Stomach smooth muscle (tissue), 2 donors: ENCODE data around the gene LDLRAD4.

Experiments
- H3K27ac ChIP-seq: one replicate; pipeline ENCODE4 v1.7.0; 2013; ENCODE audit warnings: mild to moderate bottlenecking, low read length, inconsistent platforms
- H3K27me3 ChIP-seq, 2 donors: one replicate each; pipeline ENCODE4 v1.7.0; 2013; ENCODE audit warnings: low read length in 2 of 2; ENCODE audit not compliant: insufficient read depth in 2 of 2, control insufficient read depth in 1 of 2
- H3K36me3 ChIP-seq, 2 donors: one replicate each; pipeline ENCODE4 v1.7.0; 2013; ENCODE audit warnings: low read length in 2 of 2; ENCODE audit not compliant: control insufficient read depth in 2 of 2, insufficient read depth in 2 of 2
- H3K4me1 ChIP-seq: one replicate; pipeline ENCODE4 v1.7.0; 2013; ENCODE audit warnings: low read length; ENCODE audit not compliant: control insufficient read depth, insufficient read depth
- H3K4me3 ChIP-seq, 2 donors: one replicate each; pipeline ENCODE4 v1.7.0; 2013; ENCODE audit warnings: low read length in 2 of 2
- H3K9ac ChIP-seq, 2 donors: one replicate each; pipeline ENCODE4 v1.7.0; 2013; ENCODE audit warnings: low read length in 2 of 2, mild to moderate bottlenecking in 1 of 2
- H3K9me3 ChIP-seq, 2 donors: one replicate each; pipeline ENCODE4 v1.7.0; 2013; ENCODE audit warnings: low read length in 2 of 2; ENCODE audit not compliant: control insufficient read depth in 2 of 2
- donor health status: healthy.
- donor health status: Pancreatic carcinoma.

LDLRAD4 gene

GRCh38 chr18:13455960-13456481 is 237.5 kb downstream of the LDLRAD4 start:
- Histone ChIP-seq H3K4me1 (peaks cover 22% of the 10 kb centered on the region), H3K27me3 (no peaks in the 10 kb centered on the region), H3K4me3 (no peak overlapping the region), H3K27ac (no peak overlapping the region), H3K9me3 (no peaks in the 10 kb centered on the region), H3K9ac (no peak overlapping the region), H3K36me3 (peaks cover 0 to 3% of the 10 kb centered on the region in 2 donors)

GRCh38 chr18:13456736-13457271 is 238.2 kb downstream of the LDLRAD4 start:
- Histone ChIP-seq H3K27me3 (no peaks in the 10 kb centered on the region), H3K27ac (no peak overlapping the region), H3K9ac (no peak overlapping the region), H3K9me3 (no peaks in the 10 kb centered on the region), H3K36me3 (peaks cover 0 to 3% of the 10 kb centered on the region in 2 donors), H3K4me3 (no peak overlapping the region), H3K4me1 (peaks cover 14% of the 10 kb centered on the region)

GRCh38 chr18:13457327-13457726 is 238.8 kb downstream of the LDLRAD4 start:
- Histone ChIP-seq H3K4me3 (no peak overlapping the region), H3K9ac (no peak overlapping the region), H3K4me1 (peaks cover 9% of the 10 kb centered on the region), H3K27ac (no peak overlapping the region), H3K9me3 (no peaks in the 10 kb centered on the region), H3K36me3 (peaks cover 0 to 3% of the 10 kb centered on the region in 2 donors), H3K27me3 (no peaks in the 10 kb centered on the region)

- Histone ChIP-seq H3K9ac (no peak overlapping the region), H3K4me3 (no peak overlapping the region), H3K27me3 (no peaks in the 10 kb centered on the region), H3K27ac (no peak overlapping the region), H3K9me3 (no peaks in the 10 kb centered on the region), H3K36me3 (peaks cover 0 to 3% of the 10 kb centered on the region in 2 donors), H3K4me1 (peaks cover 4% of the 10 kb centered on the region)
These were observed 242.4 kb downstream of the LDLRAD4 start for GRCh38 chr18:13460946-13461345.

GRCh38 chr18:13461469-13461868 is 242.9 kb downstream of the LDLRAD4 start:
- H3K4me1 ChIP-seq: peaks cover 4% of the 10 kb centered on the region
- H3K9me3 ChIP-seq: no peaks in the 10 kb centered on the region
- peaks cover 0 to 3% of the 10 kb centered on the region in 2 donors for H3K36me3 ChIP-seq
- no peak overlapping the region for H3K9ac ChIP-seq
- H3K27ac ChIP-seq: no peak overlapping the region
- H3K4me3 ChIP-seq: no peak overlapping the region
- no peaks in the 10 kb centered on the region for H3K27me3 ChIP-seq

DNA sequence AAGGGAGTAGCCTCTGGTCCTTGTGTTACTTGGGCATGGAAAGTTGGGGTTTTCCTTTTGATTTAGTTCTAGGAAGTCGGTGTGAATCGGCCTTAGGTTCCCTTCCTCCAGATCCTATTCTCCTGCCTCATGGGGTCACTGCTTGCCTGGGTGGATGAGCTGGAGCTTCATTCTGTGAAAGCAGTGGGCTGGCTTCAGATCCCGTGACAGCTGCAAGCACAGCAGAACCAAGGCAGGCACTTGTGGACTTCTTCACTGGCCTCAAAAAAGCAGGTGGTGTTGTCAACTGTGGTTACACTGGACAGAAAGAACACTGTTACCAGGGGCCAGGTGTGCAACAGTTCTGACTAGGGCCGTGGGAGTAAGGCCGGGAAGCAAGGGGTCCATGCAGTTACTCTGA is 243.4 kb downstream of the LDLRAD4 start:
- no peak overlapping the region for H3K27ac ChIP-seq
- no peaks in the 10 kb centered on the region for H3K9me3 ChIP-seq
- H3K36me3 ChIP-seq: peaks cover 0 to 3% of the 10 kb centered on the region in 2 donors
- H3K4me1 ChIP-seq: peaks cover 4% of the 10 kb centered on the region
- no peak overlapping the region for H3K4me3 ChIP-seq
- no peak overlapping the region for H3K9ac ChIP-seq
- H3K27me3 ChIP-seq: no peaks in the 10 kb centered on the region

- peaks cover 0 to 3% of the 10 kb centered on the region in 2 donors for H3K36me3 ChIP-seq
- H3K27me3 ChIP-seq: no peaks in the 10 kb centered on the region
- no peaks in the 10 kb centered on the region for H3K9me3 ChIP-seq
- no peak overlapping the region for H3K9ac ChIP-seq
- no peak overlapping the region for H3K4me3 ChIP-seq
- peaks cover 4% of the 10 kb centered on the region for H3K4me1 ChIP-seq
- no peak overlapping the region for H3K27ac ChIP-seq
These were observed 244.1 kb downstream of the LDLRAD4 start for GRCh38 chr18:13462686-13463085.

DNA sequence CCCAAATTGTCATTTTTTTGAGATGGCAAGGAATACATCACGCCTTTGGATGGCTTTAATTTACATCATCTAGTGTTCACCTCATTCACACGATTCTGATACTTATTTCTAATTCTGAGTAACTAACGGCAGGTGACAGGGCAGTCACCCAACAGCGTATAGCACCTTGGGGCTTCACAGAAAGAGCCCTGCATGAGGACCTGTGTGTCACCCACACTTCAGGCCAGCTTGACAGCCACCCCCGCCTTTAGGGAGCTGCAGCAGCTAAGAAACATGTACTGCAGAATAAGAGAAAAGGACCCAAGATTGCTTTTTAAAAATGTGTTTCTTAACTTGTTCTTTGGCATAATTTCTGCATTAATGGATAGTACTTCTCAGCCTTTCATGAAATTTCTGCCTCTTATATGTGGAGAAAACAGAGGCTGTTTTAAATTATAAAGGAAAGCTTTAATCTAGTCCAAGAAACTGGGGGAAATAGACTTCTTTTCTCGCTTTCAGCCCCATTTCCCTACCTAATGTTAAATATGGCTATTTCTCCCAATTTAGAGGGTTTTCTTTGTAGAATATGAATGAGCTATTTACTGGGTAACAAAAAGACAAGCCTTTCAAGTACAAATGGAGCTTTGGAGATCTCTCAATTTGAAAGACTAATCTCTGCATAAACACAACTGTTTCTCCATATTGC is 245.1 kb downstream of the LDLRAD4 start:
- Histone ChIP-seq H3K4me1 (peaks cover 4% of the 10 kb centered on the region), H3K9ac (no peak overlapping the region), H3K9me3 (no peaks in the 10 kb centered on the region), H3K36me3 (no peaks in the 10 kb centered on the region), H3K27me3 (no peaks in the 10 kb centered on the region), H3K27ac (no peak overlapping the region), H3K4me3 (no peak overlapping the region)

- Histone ChIP-seq H3K4me3 (no peak overlapping the region), H3K4me1 (peaks cover 4% of the 10 kb centered on the region), H3K9ac (no peak overlapping the region), H3K9me3 (no peaks in the 10 kb centered on the region), H3K27me3 (no peaks in the 10 kb centered on the region), H3K27ac (no peak overlapping the region), H3K36me3 (no peaks in the 10 kb centered on the region)
These were observed 246.0 kb downstream of the LDLRAD4 start for GRCh38 chr18:13464432-13465123.

- Histone ChIP-seq H3K9me3 (no peaks in the 10 kb centered on the region), H3K4me3 (no peak overlapping the region), H3K27me3 (no peaks in the 10 kb centered on the region), H3K9ac (no peak overlapping the region), H3K36me3 (no peaks in the 10 kb centered on the region), H3K27ac (no peak overlapping the region), H3K4me1 (peaks cover 4% of the 10 kb centered on the region)
These were observed 246.5 kb downstream of the LDLRAD4 start for GRCh38 chr18:13465124-13465446.

- no peaks in the 10 kb centered on the region for H3K9me3 ChIP-seq
These were observed 246.9 kb downstream of the LDLRAD4 start for GRCh38 chr18:13465476-13465875.

More at GRCh38 chr18:13465476-13465875, 246.9 kb downstream of the LDLRAD4 start:
- Histone ChIP-seq H3K9ac (no peak overlapping the region), H3K4me1 (peaks cover 4% of the 10 kb centered on the region), H3K27ac (no peak overlapping the region), H3K4me3 (no peak overlapping the region), H3K36me3 (no peaks in the 10 kb centered on the region), H3K27me3 (no peaks in the 10 kb centered on the region)
